Measurements from ENCODE around the gene UBE2O.

DNA sequence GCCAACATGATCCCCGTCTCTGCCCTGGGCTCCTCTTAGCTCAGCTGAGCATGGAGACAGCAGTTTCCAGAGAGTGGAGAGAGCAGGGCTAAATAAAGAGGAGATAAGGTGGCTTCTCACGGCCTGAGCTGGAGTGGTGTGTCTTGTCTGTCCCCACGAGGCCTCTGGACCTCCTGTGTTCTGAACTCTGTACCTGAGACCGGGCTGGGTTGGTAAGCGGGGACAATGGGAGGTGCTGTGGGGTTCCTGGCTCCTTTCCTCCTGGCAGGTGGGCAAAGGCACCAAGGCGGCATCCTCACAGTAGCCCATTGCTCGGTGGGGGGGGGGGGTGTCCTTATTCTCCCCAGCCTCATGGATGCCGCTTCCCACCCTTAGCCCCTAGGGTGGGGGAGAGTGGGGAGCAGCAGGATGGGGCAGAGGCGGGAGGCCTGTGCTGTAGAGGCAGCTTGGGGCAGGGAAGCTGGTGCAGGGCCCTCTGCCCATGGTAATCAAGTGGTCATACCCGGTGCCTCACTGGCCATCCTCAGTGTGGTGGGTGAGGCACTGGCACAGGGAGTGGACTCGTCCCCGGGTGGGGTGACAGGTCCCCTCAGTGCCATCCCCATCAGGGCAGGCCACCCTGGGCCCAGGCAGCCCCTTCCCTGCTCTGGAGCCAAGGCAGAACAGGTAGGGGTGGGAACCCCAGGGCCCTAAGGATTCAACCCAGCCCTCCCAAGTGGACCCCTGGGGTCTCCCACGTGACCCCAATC is 17.2 kb upstream of the UBE2O start:
- TF ChIP-seq, protein P1, sequence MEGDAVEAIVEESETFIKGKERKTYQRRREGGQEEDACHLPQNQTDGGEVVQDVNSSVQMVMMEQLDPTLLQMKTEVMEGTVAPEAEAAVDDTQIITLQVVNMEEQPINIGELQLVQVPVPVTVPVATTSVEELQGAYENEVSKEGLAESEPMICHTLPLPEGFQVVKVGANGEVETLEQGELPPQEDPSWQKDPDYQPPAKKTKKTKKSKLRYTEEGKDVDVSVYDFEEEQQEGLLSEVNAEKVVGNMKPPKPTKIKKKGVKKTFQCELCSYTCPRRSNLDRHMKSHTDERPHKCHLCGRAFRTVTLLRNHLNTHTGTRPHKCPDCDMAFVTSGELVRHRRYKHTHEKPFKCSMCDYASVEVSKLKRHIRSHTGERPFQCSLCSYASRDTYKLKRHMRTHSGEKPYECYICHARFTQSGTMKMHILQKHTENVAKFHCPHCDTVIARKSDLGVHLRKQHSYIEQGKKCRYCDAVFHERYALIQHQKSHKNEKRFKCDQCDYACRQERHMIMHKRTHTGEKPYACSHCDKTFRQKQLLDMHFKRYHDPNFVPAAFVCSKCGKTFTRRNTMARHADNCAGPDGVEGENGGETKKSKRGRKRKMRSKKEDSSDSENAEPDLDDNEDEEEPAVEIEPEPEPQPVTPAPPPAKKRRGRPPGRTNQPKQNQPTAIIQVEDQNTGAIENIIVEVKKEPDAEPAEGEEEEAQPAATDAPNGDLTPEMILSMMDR (IDR thresholded peaks at IDR 0.05) = no peak
- TF ChIP-seq POLR2A (IDR thresholded peaks at IDR 0.05) = no peak

Data from Peyer's patch (tissue), 4 donors.